K562 (cell line): ENCODE data around the gene GCNT2. TPM values are rescaled to one million over a fixed set of nuclear protein-coding genes. Genes with fewer than 3 reads are reported as not detected.

Source experiments
- ATAC-seq: fragments of 200-7000 bp; cut with Tn5 transposase; 3 replicates; pipeline ENCODE4 v1.9.1; 2020; ENCODE audit warnings: moderate library complexity
- BruUV-seq: library from RNA; stranded (reverse); fragments of 400-500 nt; replicated peaks from 2 replicates; lab custom pipeline; 2021; lab: Mats Ljungman, UMichigan
- CTCF ChIA-PET: fragments of 300-600 bp; formaldehyde crosslinking; extraction: SDS; loops from one replicate; lab custom pipeline; 2021; ENCODE audit warnings: low intra/inter-chr PET ratio; lab: Yijun Ruan, JAX
- POLR2A ChIA-PET: fragments of 300-600, 350-650 bp; sonication (Branson Sonifier 250); formaldehyde crosslinking; extraction: SDS; loops from one replicate; lab custom pipeline; 2021; ENCODE audit warnings: antibody characterized with exemption, inconsistent platforms; lab: Yijun Ruan, JAX
- DNase-seq, 4 experiments: peaks; one replicate each; pipeline versions ENCODE4 v3.0.0 to v3.0.0-alpha.2; 2011 to 2018; ENCODE audit warnings: low spot score in 3 of 4, mixed read lengths in 3 of 4; ENCODE audit errors: extremely low read depth in 1 of 4
- FAIRE-seq: peaks from 2 replicates; lab custom pipeline; 2011; peaks lifted over from hg19 to GRCh38; lab: Jason Lieb, UNC
- H2AFZ ChIP-seq: 2 replicates; pipeline ENCODE4 v1.6.0; 2011; ENCODE audit warnings: low read depth, low read length, control low read depth, inconsistent platforms
- H3K27ac ChIP-seq: fragments of 200-600 bp; 3 replicates; pipeline ENCODE4 v1.8.0; 2011; ENCODE audit warnings: low read depth, mild to moderate bottlenecking, control low read depth, inconsistent platforms, low read length, moderate library complexity, mixed read lengths; ENCODE audit errors: extremely low read depth
- H3K27me3 ChIP-seq, 2 experiments: fragments of 300-600 bp in 1 of 2; 2 replicates in 1 of 2; 3 replicates in 1 of 2; pipeline versions ENCODE4 v1.6.0 to v1.8.0; 2011; ENCODE audit warnings: inconsistent platforms in 2 of 2, low read length in 2 of 2, mild to moderate bottlenecking in 1 of 2, mixed read lengths in 1 of 2, moderate library complexity in 1 of 2; ENCODE audit not compliant: control insufficient read depth in 2 of 2, insufficient read depth in 2 of 2
- H3K36me3 ChIP-seq: fragments of 300-600 bp; 3 replicates; pipeline ENCODE4 v1.8.0; 2011; ENCODE audit warnings: mild to moderate bottlenecking, low read length, inconsistent platforms; ENCODE audit not compliant: control insufficient read depth, insufficient read depth
- H3K4me1 ChIP-seq, 2 experiments: fragments of 200-600 bp in 1 of 2; replicated peaks in 1 of 2; 2 replicates in 1 of 2; 3 replicates in 1 of 2; pipeline versions ENCODE4 v1.5.1 to v1.8.0; 2011; ENCODE audit warnings: inconsistent platforms in 2 of 2, low read length in 2 of 2, mild to moderate bottlenecking in 1 of 2, mixed read lengths in 1 of 2, moderate library complexity in 1 of 2; ENCODE audit not compliant: control insufficient read depth in 2 of 2, insufficient read depth in 2 of 2
- H3K4me2 ChIP-seq: 2 replicates; pipeline ENCODE4 v1.6.1; 2011; ENCODE audit warnings: low read length, control low read depth, inconsistent platforms, mixed read lengths; ENCODE audit not compliant: insufficient read depth
- H3K4me3 ChIP-seq: fragments of 200-600 bp; sonication (generic), shearing (Covaris generic); 2 replicates; pipeline ENCODE4 v1.5.1; 2016; ENCODE audit warnings: control low read depth, inconsistent platforms
- H3K79me2 ChIP-seq: fragments of 200-600 bp; 3 replicates; pipeline ENCODE4 v1.8.0; 2011; ENCODE audit warnings: low read length, inconsistent platforms; ENCODE audit not compliant: control insufficient read depth, insufficient read depth
- H3K9ac ChIP-seq, 2 experiments: 2 replicates each; pipeline versions ENCODE4 v1.6.0 to v1.6.1; 2011; ENCODE audit warnings: low read depth in 2 of 2, low read length in 2 of 2, control low read depth in 1 of 2, inconsistent platforms in 1 of 2, mild to moderate bottlenecking in 1 of 2, mixed read lengths in 1 of 2; ENCODE audit not compliant: insufficient read depth in 1 of 2
- H3K9me1 ChIP-seq: one replicate; pipeline ENCODE4 v1.6.0; 2011; ENCODE audit warnings: inconsistent platforms, mild to moderate bottlenecking, low read length, moderate library complexity; ENCODE audit not compliant: control insufficient read depth, insufficient read depth
- H3K9me3 ChIP-seq: replicated peaks from 2 replicates; pipeline ENCODE4 v1.5.1; 2011; ENCODE audit warnings: low read depth, low read length, inconsistent platforms; ENCODE audit not compliant: control insufficient read depth, insufficient read depth
- H4K20me1 ChIP-seq: replicated peaks from 2 replicates; pipeline ENCODE4 v1.6.1; 2011; ENCODE audit warnings: low read length, inconsistent platforms, mixed read lengths; ENCODE audit not compliant: control insufficient read depth, insufficient read depth
- ATF4 ChIP-seq: fragments of 450-650 bp; formaldehyde crosslinking; IDR thresholded peaks from 2 replicates; pipeline ENCODE4 v1.4.0; 2022; ENCODE audit warnings: mild to moderate bottlenecking, moderate library complexity
- CREB1 ChIP-seq, 2 experiments: sonication (generic) in 1 of 2; formaldehyde crosslinking in 1 of 2; IDR thresholded peaks; 2 replicates each; pipeline versions ENCODE4 v1.6.1 to v1.8.0; 2012 to 2022; ENCODE audit warnings: inconsistent platforms in 1 of 2, mild to moderate bottlenecking in 1 of 2, missing genetic modification reagents in 1 of 2, moderate library complexity in 1 of 2
- KLF6 ChIP-seq: fragments of 250-450 bp; sonication (Bioruptor Pico); IDR thresholded peaks from 2 replicates; pipeline ENCODE4 v1.4.0; 2020; ENCODE audit warnings: mild to moderate bottlenecking, moderate library complexity, borderline replicate concordance
- MEF2D ChIP-seq: conservative IDR thresholded peaks from 2 replicates; pipeline ENCODE4 v1.6.1; 2016; ENCODE audit warnings: low read depth, missing genetic modification characterization, missing compliant biosample characterization
- MEIS2 ChIP-seq: fragments of 450-650 bp; IDR thresholded peaks from 2 replicates; pipeline ENCODE4 v1.6.1; 2014; ENCODE audit warnings: mild to moderate bottlenecking; ENCODE audit not compliant: partially characterized antibody
- PHTF2 ChIP-seq: fragments of 250-450 bp; sonication (Bioruptor Pico); IDR thresholded peaks from 2 replicates; pipeline ENCODE4 v1.5.0; 2021; ENCODE audit warnings: mild to moderate bottlenecking
- RFX1 ChIP-seq: fragments of 450-650 bp; IDR thresholded peaks from 2 replicates; pipeline ENCODE4 v1.6.1; 2016; ENCODE audit warnings: mild to moderate bottlenecking, moderate library complexity
- SRF ChIP-seq, 2 experiments: fragments of 250-450, 450-650 bp in 1 of 2; sonication (Bioruptor Pico) in 1 of 2; sonication (generic) in 1 of 2; formaldehyde crosslinking; IDR thresholded peaks; 2 replicates each; pipeline versions ENCODE4 v1.5.0 to v1.5.1; 2020 to 2022; ENCODE audit warnings: mild to moderate bottlenecking in 1 of 2, missing genetic modification reagents in 1 of 2
- STAT5A ChIP-seq: IDR thresholded peaks from 2 replicates; pipeline ENCODE4 v1.6.1; 2012; ENCODE audit warnings: low read length, inconsistent platforms, borderline replicate concordance
- TFAM ChIP-seq: fragments of 250-450 bp; sonication (Bioruptor Pico); conservative IDR thresholded peaks from 2 replicates; pipeline ENCODE4 v1.5.0; 2021; ENCODE audit warnings: mild to moderate bottlenecking, moderate library complexity
- XRCC4 ChIP-seq: IDR thresholded peaks from one replicate; pipeline ENCODE4 v1.6.1; 2011; ENCODE audit not compliant: insufficient read depth, insufficient read length; ENCODE audit errors: extremely low read depth
- ZNF174 ChIP-seq: fragments of 250-450 bp; sonication (Bioruptor Pico); IDR thresholded peaks from 2 replicates; pipeline ENCODE4 v1.4.0; 2020; ENCODE audit warnings: mild to moderate bottlenecking
- WGBS: fragments of 100-300 bp; shearing (Covaris generic); methylation state at CpG from one replicate; pipeline ENCODE4 v1.1.6; 2016; ENCODE audit warnings: low coverage, mixed read lengths; ENCODE audit not compliant: insufficient coverage; ENCODE audit errors: missing lambda C conversion rate; 5-methylcytosine and 5-hydroxymethylcytosine counted together
- in situ Hi-C: fragments of 300-500 bp; cut with MboI; formaldehyde crosslinking; loops from 4 replicates; pipeline ENCODE4 v1.15.0; 2018; ENCODE audit warnings: inconsistent platforms, mixed read lengths
- intact Hi-C: fragments of 100-400 bp; cut with micrococcal nuclease; formaldehyde crosslinking; loops from 2 replicates; pipeline ENCODE4 v1.14.2; 2022
- polyA plus RNA-seq, 8 experiments: library from polyadenylated mRNA; depleted of rRNA in 4 of 8; stranded (reverse) in 5 of 8; unstranded in 3 of 8; fragments of >200 nt; fragmentation: Nextera tagmentation in 2 of 8; fragmentation: Illumina TruSeq in 1 of 8; extraction: Ambion mirVana in 2 of 8; extraction: Trizol in 1 of 8; gene quantifications; 2 replicates each; pipeline versions ENCODE4 v1.2.1 to v1.2.3, GENCODE V29; 2011 to 2014; ENCODE audit warnings: inconsistent platforms in 1 of 8, missing spikeins in 1 of 8
- total RNA-seq, 7 experiments: library from RNA; depleted of rRNA in 6 of 7; stranded (reverse); fragments of >200 nt in 6 of 7; fragmentation: Illumina TruSeq in 2 of 7; extraction: Trizol in 2 of 7; gene quantifications; 2 replicates each; pipeline versions ENCODE4 v1.2.1 to v1.2.3, GENCODE V29; 2011 to 2021; ENCODE audit warnings: low replicate concordance in 1 of 7

Gene GCNT2
- total and polyA plus RNA-seq, 9 of the 15 experiments (the other 6 are each of a cell fraction or from before 2014, with no cell fraction given) = 0.78 to 2.6 (median 1.6) TPM

- TF ChIP-seq ATF4 (CRISPR knock-in tag) (peak; percentile 76), CREB1 (IDR thresholded peaks at IDR 0.05) (no peak), CREB1 (CRISPR knock-in tag; IDR thresholded peaks at IDR 0.05) (no peak), MEF2D (tag) (peak; percentile 84), ZNF174 (peak; percentile 69; the same call in 1 of the 2 replicates), PHTF2 (CRISPR knock-in tag) (0 out of 2 replicates have a peak, but pooled peaks have one; percentile 19), TFAM (CRISPR knock-in tag) (no peak), KLF6 (CRISPR knock-in tag) (peak; percentile 93; the same call in 1 of the 2 replicates)
These were observed 141.1 kb downstream of the GCNT2 start (continued) for GRCh38 chr6:10662207-10662606.

GRCh38 chr6:10662742-10663141 is 141.6 kb downstream of the GCNT2 start:
- WGBS = 5% methylated on average over 2 of the region's 2 CpGs
- no peak overlapping the region for H3K27ac ChIP-seq
- H3K4me1 ChIP-seq = peaks cover 8% of the 10 kb centered on the region in 2 experiments
- ChIA-PET CTCF (no interaction called here), POLR2A (interaction anchor here (0.6 to 1.3 kb wide), 3 partner anchors 8 to 50 kb away, joined by 3 to 4 read pairs (median 3); no protein-coding TSS in a partner anchor)
- no peaks in the 10 kb centered on the region for H3K9me1 ChIP-seq
- in situ Hi-C loops = no loop called here
- peaks cover 0 to 5% of the 10 kb centered on the region in 2 experiments; a peak in 2 of 5 replicates for H3K27me3 ChIP-seq
- intact Hi-C loops = no loop called here
- H2AFZ ChIP-seq = no peak overlapping the region
- FAIRE-seq (no peak), ATAC-seq (no peak), DNase-seq (no peak)
- H3K79me2 ChIP-seq = no peaks in the 10 kb centered on the region
- no peak overlapping the region for H3K9ac ChIP-seq
- no peaks in the 10 kb centered on the region; the same call in 1 of the 2 replicates for H3K9me3 ChIP-seq
- no peak overlapping the region for H3K4me2 ChIP-seq
- no TSS peak for BruUV-seq
- TF ChIP-seq MEF2D (tag) = peak; percentile 38; the same call in 1 of the 2 replicates
- peak; percentile 43; the same call in 1 of the 2 replicates for TF ChIP-seq STAT5A
- no peak for TF ChIP-seq XRCC4
- TF ChIP-seq MEIS2 = peak; percentile 11
- TF ChIP-seq TFAM (CRISPR knock-in tag) = no peak
- peak; percentile 89 to 97 for TF ChIP-seq SRF (CRISPR knock-in tag; IDR thresholded peaks at IDR 0.05)
- TF ChIP-seq RFX1 = peak; percentile 81
- no peak overlapping the region for H3K4me3 ChIP-seq
- H4K20me1 ChIP-seq = no peaks in the 10 kb centered on the region
- H3K36me3 ChIP-seq = no peaks in the 10 kb centered on the region
